ENCODE results near the gene DLGAP1.

The DLGAP1 gene

DNA sequence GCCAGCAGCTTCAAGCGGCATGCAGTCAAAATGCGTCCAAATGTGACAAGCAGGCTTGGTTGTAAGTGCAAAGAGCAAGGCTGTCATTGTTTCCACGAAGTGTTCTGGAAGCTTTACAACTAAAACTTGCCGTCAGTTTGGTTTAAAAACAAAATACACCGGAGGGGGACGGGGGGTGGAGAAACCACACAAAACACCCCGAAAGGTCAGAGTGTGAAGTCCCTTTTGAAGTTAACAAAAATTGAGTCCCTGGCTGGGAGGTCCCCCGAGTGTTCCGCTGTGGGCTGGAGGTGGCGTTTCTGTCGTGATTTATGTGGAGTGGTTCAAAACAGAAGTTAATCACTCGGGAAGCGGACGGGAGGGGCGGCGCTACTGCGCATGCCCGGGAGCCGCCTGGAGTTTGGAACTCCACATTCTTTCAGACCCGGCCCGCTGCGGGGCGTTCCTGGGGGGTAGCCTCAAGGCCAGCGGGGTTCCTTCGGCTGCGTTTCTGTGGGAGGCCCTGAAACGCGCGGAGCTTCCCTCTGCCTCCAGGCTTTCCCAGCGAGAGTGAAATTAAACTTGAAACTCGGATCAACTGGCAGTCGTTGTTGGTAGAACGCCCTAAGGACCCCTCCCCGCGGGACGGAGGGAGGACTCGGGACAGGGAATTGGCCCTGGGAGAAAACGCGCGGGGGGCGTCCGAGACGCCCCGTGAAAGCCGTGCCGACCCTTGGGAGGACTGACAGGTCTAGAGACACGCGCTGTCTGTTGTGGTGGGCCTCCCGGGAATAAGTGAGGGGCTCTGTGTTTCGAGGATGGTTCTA is 1003.7 kb downstream of the DLGAP1 start (continued):
- TF ChIP-seq, protein P1, sequence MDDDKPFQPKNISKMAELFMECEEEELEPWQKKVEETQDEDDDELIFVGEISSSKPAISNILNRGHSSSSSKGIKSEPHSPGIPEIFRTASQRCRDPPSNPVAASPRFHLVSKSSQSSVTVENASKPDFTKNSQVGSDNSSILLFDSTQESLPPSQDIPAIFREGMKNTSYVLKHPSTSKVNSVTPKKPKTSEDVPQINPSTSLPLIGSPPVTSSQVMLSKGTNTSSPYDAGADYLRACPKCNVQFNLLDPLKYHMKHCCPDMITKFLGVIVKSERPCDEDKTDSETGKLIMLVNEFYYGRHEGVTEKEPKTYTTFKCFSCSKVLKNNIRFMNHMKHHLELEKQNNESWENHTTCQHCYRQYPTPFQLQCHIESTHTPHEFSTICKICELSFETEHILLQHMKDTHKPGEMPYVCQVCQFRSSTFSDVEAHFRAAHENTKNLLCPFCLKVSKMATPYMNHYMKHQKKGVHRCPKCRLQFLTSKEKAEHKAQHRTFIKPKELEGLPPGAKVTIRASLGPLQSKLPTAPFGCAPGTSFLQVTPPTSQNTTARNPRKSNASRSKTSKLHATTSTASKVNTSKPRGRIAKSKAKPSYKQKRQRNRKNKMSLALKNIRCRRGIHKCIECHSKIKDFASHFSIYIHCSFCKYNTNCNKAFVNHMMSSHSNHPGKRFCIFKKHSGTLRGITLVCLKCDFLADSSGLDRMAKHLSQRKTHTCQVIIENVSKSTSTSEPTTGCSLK (tag by site-specific recombination; IDR thresholded peaks at IDR 0.05), result no peak
- TF ChIP-seq KLF8 (tag by site-specific recombination; IDR thresholded peaks at IDR 0.05), result no peak
- 0 out of 2 replicates have a peak, but pooled peaks have one; percentile 62 for TF ChIP-seq ZSCAN16 (tag by site-specific recombination; IDR thresholded peaks at IDR 0.05)
- TF ChIP-seq, protein P2, sequence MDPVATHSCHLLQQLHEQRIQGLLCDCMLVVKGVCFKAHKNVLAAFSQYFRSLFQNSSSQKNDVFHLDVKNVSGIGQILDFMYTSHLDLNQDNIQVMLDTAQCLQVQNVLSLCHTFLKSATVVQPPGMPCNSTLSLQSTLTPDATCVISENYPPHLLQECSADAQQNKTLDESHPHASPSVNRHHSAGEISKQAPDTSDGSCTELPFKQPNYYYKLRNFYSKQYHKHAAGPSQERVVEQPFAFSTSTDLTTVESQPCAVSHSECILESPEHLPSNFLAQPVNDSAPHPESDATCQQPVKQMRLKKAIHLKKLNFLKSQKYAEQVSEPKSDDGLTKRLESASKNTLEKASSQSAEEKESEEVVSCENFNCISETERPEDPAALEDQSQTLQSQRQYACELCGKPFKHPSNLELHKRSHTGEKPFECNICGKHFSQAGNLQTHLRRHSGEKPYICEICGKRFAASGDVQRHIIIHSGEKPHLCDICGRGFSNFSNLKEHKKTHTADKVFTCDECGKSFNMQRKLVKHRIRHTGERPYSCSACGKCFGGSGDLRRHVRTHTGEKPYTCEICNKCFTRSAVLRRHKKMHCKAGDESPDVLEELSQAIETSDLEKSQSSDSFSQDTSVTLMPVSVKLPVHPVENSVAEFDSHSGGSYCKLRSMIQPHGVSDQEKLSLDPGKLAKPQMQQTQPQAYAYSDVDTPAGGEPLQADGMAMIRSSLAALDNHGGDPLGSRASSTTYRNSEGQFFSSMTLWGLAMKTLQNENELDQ (tag by site-specific recombination; IDR thresholded peaks at IDR 0.05; ENCODE audit: low read depth), result no peak
- no peak for TF ChIP-seq ZNF777 (tag by site-specific recombination; IDR thresholded peaks at IDR 0.05; ENCODE audit: borderline replicate concordance)
- no peak for TF ChIP-seq SCRT1 (tag by site-specific recombination; IDR thresholded peaks at IDR 0.05; ENCODE audit: borderline replicate concordance)
- TF ChIP-seq, protein P3, sequence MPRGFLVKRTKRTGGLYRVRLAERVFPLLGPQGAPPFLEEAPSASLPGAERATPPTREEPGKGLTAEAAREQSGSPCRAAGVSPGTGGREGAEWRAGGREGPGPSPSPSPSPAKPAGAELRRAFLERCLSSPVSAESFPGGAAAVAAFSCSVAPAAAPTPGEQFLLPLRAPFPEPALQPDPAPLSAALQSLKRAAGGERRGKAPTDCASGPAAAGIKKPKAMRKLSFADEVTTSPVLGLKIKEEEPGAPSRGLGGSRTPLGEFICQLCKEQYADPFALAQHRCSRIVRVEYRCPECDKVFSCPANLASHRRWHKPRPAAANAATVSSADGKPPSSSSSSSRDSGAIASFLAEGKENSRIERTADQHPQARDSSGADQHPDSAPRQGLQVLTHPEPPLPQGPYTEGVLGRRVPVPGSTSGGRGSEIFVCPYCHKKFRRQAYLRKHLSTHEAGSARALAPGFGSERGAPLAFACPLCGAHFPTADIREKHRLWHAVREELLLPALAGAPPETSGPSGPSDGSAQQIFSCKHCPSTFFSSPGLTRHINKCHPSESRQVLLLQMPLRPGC (tag by site-specific recombination; IDR thresholded peaks at IDR 0.05), result peak; percentile 67; the same call in 1 of the 2 replicates
- TF ChIP-seq SCRT2 (tag by site-specific recombination; IDR thresholded peaks at IDR 0.05), result no peak
- no peak for TF ChIP-seq ZNF530 (tag by site-specific recombination; IDR thresholded peaks at IDR 0.05; ENCODE audit: low read depth)
- TF ChIP-seq, protein P4, sequence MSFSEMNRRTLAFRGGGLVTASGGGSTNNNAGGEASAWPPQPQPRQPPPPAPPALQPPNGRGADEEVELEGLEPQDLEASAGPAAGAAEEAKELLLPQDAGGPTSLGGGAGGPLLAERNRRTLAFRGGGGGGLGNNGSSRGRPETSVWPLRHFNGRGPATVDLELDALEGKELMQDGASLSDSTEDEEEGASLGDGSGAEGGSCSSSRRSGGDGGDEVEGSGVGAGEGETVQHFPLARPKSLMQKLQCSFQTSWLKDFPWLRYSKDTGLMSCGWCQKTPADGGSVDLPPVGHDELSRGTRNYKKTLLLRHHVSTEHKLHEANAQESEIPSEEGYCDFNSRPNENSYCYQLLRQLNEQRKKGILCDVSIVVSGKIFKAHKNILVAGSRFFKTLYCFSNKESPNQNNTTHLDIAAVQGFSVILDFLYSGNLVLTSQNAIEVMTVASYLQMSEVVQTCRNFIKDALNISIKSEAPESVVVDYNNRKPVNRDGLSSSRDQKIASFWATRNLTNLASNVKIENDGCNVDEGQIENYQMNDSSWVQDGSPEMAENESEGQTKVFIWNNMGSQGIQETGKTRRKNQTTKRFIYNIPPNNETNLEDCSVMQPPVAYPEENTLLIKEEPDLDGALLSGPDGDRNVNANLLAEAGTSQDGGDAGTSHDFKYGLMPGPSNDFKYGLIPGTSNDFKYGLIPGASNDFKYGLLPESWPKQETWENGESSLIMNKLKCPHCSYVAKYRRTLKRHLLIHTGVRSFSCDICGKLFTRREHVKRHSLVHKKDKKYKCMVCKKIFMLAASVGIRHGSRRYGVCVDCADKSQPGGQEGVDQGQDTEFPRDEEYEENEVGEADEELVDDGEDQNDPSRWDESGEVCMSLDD (tag by site-specific recombination; IDR thresholded peaks at IDR 0.05), result no peak; the same call in 1 of the 2 replicates
- no peak for TF ChIP-seq ZNF658 (tag by site-specific recombination; IDR thresholded peaks at IDR 0.05)
- no peak for TF ChIP-seq ZNF785 (tag by site-specific recombination; IDR thresholded peaks at IDR 0.05)
- TF ChIP-seq, protein P5, sequence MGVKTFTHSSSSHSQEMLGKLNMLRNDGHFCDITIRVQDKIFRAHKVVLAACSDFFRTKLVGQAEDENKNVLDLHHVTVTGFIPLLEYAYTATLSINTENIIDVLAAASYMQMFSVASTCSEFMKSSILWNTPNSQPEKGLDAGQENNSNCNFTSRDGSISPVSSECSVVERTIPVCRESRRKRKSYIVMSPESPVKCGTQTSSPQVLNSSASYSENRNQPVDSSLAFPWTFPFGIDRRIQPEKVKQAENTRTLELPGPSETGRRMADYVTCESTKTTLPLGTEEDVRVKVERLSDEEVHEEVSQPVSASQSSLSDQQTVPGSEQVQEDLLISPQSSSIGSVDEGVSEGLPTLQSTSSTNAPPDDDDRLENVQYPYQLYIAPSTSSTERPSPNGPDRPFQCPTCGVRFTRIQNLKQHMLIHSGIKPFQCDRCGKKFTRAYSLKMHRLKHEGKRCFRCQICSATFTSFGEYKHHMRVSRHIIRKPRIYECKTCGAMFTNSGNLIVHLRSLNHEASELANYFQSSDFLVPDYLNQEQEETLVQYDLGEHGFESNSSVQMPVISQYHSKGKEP (tag by site-specific recombination; IDR thresholded peaks at IDR 0.05), result peak; percentile 26
- TF ChIP-seq ZNF292 (tag by site-specific recombination; IDR thresholded peaks at IDR 0.05; ENCODE audit: borderline replicate concordance, low read depth), result no peak
- TF ChIP-seq, protein P6, sequence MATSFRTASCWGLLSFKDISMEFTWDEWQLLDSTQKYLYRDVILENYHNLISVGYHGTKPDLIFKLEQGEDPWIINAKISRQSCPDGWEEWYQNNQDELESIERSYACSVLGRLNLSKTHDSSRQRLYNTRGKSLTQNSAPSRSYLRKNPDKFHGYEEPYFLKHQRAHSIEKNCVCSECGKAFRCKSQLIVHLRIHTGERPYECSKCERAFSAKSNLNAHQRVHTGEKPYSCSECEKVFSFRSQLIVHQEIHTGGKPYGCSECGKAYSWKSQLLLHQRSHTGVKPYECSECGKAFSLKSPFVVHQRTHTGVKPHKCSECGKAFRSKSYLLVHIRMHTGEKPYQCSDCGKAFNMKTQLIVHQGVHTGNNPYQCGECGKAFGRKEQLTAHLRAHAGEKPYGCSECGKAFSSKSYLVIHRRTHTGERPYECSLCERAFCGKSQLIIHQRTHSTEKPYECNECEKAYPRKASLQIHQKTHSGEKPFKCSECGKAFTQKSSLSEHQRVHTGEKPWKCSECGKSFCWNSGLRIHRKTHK (tag by site-specific recombination; IDR thresholded peaks at IDR 0.05), result no peak
- 0 out of 2 replicates have a peak, but pooled peaks have one; percentile 43 for TF ChIP-seq ZBTB8A (tag by site-specific recombination; IDR thresholded peaks at IDR 0.05)
- TF ChIP-seq YY2 (tag by site-specific recombination; IDR thresholded peaks at IDR 0.05), result no peak
- peak; percentile 82 for TF ChIP-seq ZNF335 (tag by site-specific recombination; conservative IDR thresholded peaks at IDR 0.05)
- TF ChIP-seq ZNF394 (tag by site-specific recombination; IDR thresholded peaks at IDR 0.05; ENCODE audit: borderline replicate concordance), result no peak; the same call in 1 of the 2 replicates
- peak; percentile 95 for TF ChIP-seq GLIS1 (tag by site-specific recombination; IDR thresholded peaks at IDR 0.05)
- TF ChIP-seq WT1 (tag by site-specific recombination; IDR thresholded peaks at IDR 0.05), result 0 out of 2 replicates have a peak, but pooled peaks have one; percentile 11
- no peak for TF ChIP-seq MEIS1 (CRISPR knock-in tag; IDR thresholded peaks at IDR 0.05; ENCODE audit: borderline replicate concordance)
